Pancreas (tissue), 10 donors: ENCODE measurements around the gene SLC39A2. TPM values are rescaled to one million over a fixed set of nuclear protein-coding genes. Genes with fewer than 3 reads are reported as not detected.

Source experiments
- ATAC-seq, 4 donors: fragments of 200-7000 bp; cut with Tn5 transposase; one replicate each; pipeline versions ENCODE4 v1.8.0 to v1.9.1; 2020; ENCODE audit warnings: mild to moderate bottlenecking in 4 of 4, moderate library complexity in 4 of 4
- DNase-seq, 6 donors: peaks; one replicate each; pipeline ENCODE4 v3.0.0-alpha.2; 2020
- FAIRE-seq: peaks from 2 replicates; lab custom pipeline; 2012; peaks lifted over from hg19 to GRCh38; lab: Jason Lieb, UNC
- H3K27ac ChIP-seq, 4 donors: fragments of 200-600 bp; sonication (generic); 1 replicate in 3 of 4; 2 replicates in 1 of 4; pipeline versions ENCODE4 v1.5.0 to v1.8.0; 2020
- H3K27me3 ChIP-seq, 4 donors: fragments of 200-600 bp; one replicate each; pipeline ENCODE4 v1.8.0; 2021
- H3K36me3 ChIP-seq, 3 donors: fragments of 200-600 bp; sonication (generic) in 1 of 3; one replicate each; pipeline versions ENCODE4 v1.5.0 to v1.8.0; 2020 to 2021
- H3K4me1 ChIP-seq, 3 donors: fragments of 200-600 bp; one replicate each; pipeline ENCODE4 v1.8.0; 2021
- H3K4me3 ChIP-seq, 4 donors: fragments of 200-600 bp; sonication (generic) in 2 of 4; one replicate each; pipeline versions ENCODE4 v1.5.0 to v1.8.0; 2020 to 2021
- H3K9me3 ChIP-seq, 4 donors: fragments of 200-600 bp; one replicate each; pipeline ENCODE4 v1.8.0; 2021
- WGBS, 2 donors: extraction: QIAGEN DNeasy Blood & Tissue Kit; methylation state at CpG; one replicate each; pipeline ENCODE4 v1.1.7; 2013; 5-methylcytosine and 5-hydroxymethylcytosine counted together
- intact Hi-C, 3 donors: fragments of 100-400 bp; cut with DNase I; formaldehyde crosslinking; loops; one replicate each; pipeline versions ENCODE4 v1.11.1 to v1.14.2; 2022
- microRNA-seq, 2 donors: library from miRNA; unstranded; fragments of <30 nt; microRNA quantifications; one replicate each; pipeline versions ENCODE4 to v1.1.0, GENCODE V29; 2019 to 2020
- polyA plus RNA-seq, 2 donors: library from polyadenylated mRNA; stranded (reverse); fragments of 200-250 nt; gene quantifications; one replicate each; pipeline ENCODE4 v1.2.3, GENCODE V29; 2013
- total RNA-seq, 6 donors: library from RNA; stranded (reverse); fragmentation: NEBNext Ultra II Directional in 4 of 6; extraction: Animal tissue kit (Norgen Biotek cat#: 25700) in 4 of 6; gene quantifications; one replicate each; pipeline versions ENCODE4 v1.2.1 to v1.2.4, GENCODE V29; 2021 to 2023
- TF ChIP-seq, protein P1 (sequence below), 4 donors: fragments of 200-600 bp; sonication (generic) in 3 of 4; IDR thresholded peaks; one replicate each; pipeline versions ENCODE4 v1.5.0 to v1.8.0; 2021; ENCODE audit warnings: antibody characterized with exemption in 4 of 4
- donor health status: healthy with polysubstance abuse.
- donor health status: DM: no; HTN: no; CAD: no; lungs with moderate emphysema.
- donor health status: DM: no; HTN: no; CAD: no.
- donor health status: control.
- donor health status: control.
- donor health status: Bipolar disorder and iron deficiency.
- donor health status: DM: yes; HTN: yes; CAD: no.
- donor health status: DM: no; HTN: no; CAD: no.
- donor health status: DM: no; HTN: no; CAD: no.
- donor health status: DM: yes; HTN: yes; CAD: no.

SLC39A2 gene
- total and polyA plus RNA-seq, 8 donors: 0.09 TPM; not detected in 7

- Histone ChIP-seq H3K4me1 (peaks cover 12 to 61% (median 27%) of the 10 kb centered on the region in 3 donors), H3K9me3 (no peaks in the 10 kb centered on the region), H3K27ac (no peak overlapping the region), H3K27me3 (no peaks in the 10 kb centered on the region), H3K4me3 (no peak overlapping the region), H3K36me3 (no peaks in the 10 kb centered on the region)
- TF ChIP-seq, protein P1, sequence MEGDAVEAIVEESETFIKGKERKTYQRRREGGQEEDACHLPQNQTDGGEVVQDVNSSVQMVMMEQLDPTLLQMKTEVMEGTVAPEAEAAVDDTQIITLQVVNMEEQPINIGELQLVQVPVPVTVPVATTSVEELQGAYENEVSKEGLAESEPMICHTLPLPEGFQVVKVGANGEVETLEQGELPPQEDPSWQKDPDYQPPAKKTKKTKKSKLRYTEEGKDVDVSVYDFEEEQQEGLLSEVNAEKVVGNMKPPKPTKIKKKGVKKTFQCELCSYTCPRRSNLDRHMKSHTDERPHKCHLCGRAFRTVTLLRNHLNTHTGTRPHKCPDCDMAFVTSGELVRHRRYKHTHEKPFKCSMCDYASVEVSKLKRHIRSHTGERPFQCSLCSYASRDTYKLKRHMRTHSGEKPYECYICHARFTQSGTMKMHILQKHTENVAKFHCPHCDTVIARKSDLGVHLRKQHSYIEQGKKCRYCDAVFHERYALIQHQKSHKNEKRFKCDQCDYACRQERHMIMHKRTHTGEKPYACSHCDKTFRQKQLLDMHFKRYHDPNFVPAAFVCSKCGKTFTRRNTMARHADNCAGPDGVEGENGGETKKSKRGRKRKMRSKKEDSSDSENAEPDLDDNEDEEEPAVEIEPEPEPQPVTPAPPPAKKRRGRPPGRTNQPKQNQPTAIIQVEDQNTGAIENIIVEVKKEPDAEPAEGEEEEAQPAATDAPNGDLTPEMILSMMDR (IDR thresholded peaks at IDR 0.05): no peak
- intact Hi-C loops: no loop called here
- DNase-seq (no peak), FAIRE-seq (no peak), ATAC-seq (no peak)
- WGBS, 2 donors: 65 to 67% methylated on average over 3 of the region's 3 CpGs
These were observed 51.5 kb downstream of the SLC39A2 start for GRCh38 chr14:21050597-21050996.

Small RNA genes lying within 50 kb of the gene (microRNA-seq; reads per million reads assigned to microRNA genes)
- gene MIR6717: 0 reads per million in 2 donors

Other genes starting within 250 kb of the SLC39A2 start
- not detected for gene EDDM3B, start 230.9 kb upstream of the SLC39A2 start, total RNA-seq
- not detected for gene EDDM3B, start 230.9 kb upstream of the SLC39A2 start, polyA plus RNA-seq
- 1 to 10 TPM in 3 of 6 donors, under 1 TPM in 3; 0.31 to 9.9 (median 1.5) TPM for gene RNASE6, start 218.0 kb upstream of the SLC39A2 start, total RNA-seq
- 1 to 10 TPM in 1 of 2 donors, under 1 TPM in 1; 0.99 to 1.1 TPM for gene RNASE6, start 218.0 kb upstream of the SLC39A2 start, polyA plus RNA-seq
- 100 to 1,000 TPM; 281 to 696 (median 362) TPM for gene RNASE1, start 196.4 kb upstream of the SLC39A2 start, total RNA-seq
- 100 to 1,000 TPM; 144 to 177 TPM for gene RNASE1, start 196.4 kb upstream of the SLC39A2 start, polyA plus RNA-seq
- gene RNASE3, start 107.9 kb upstream of the SLC39A2 start, total RNA-seq: not detected
- not detected for gene RNASE3, start 107.9 kb upstream of the SLC39A2 start, polyA plus RNA-seq
- 1 to 10 TPM in 2 of 6 donors, under 1 TPM in 3, not detected in 1; 0.28 to 1.3 (median 0.72) TPM for gene RNASE2, start 43.8 kb upstream of the SLC39A2 start, total RNA-seq
- gene RNASE2, start 43.8 kb upstream of the SLC39A2 start, polyA plus RNA-seq: under 1 TPM; 0.27 to 0.45 TPM
- 10 to 100 TPM; 19.0 to 34.1 (median 25.6) TPM for gene METTL17, start 9.3 kb upstream of the SLC39A2 start, total RNA-seq
- 100 to 1,000 TPM in 1 of 2 donors, 10 to 100 TPM in 1; 61.2 to 103 TPM for gene METTL17, start 9.3 kb upstream of the SLC39A2 start, polyA plus RNA-seq
- gene NDRG2, start 25.8 kb downstream of the SLC39A2 start, total RNA-seq: 10 to 100 TPM; 37.5 to 75.4 (median 47.4) TPM
- 100 to 1,000 TPM; 104 to 159 TPM for gene NDRG2, start 25.8 kb downstream of the SLC39A2 start, polyA plus RNA-seq
- gene TPPP2, start 30.9 kb downstream of the SLC39A2 start, total RNA-seq: under 1 TPM in 1 of 6 donors, not detected in 5; 0.23 TPM
- gene TPPP2, start 30.9 kb downstream of the SLC39A2 start, polyA plus RNA-seq: under 1 TPM; 0.46 to 0.59 TPM
- under 1 TPM in 2 of 6 donors, not detected in 4; 0.08 to 0.12 TPM for gene RNASE13, start 35.5 kb downstream of the SLC39A2 start, total RNA-seq
- gene RNASE13, start 35.5 kb downstream of the SLC39A2 start, polyA plus RNA-seq: under 1 TPM; 0.15 to 0.23 TPM
- gene RNASE7, start 43.1 kb downstream of the SLC39A2 start, total RNA-seq: under 1 TPM in 4 of 6 donors, not detected in 2; 0.23 to 0.78 (median 0.28) TPM
- gene RNASE7, start 43.1 kb downstream of the SLC39A2 start, polyA plus RNA-seq: under 1 TPM in 1 of 2 donors, not detected in 1; 0.11 TPM
- not detected for gene RNASE8, start 58.5 kb downstream of the SLC39A2 start, total RNA-seq
- gene RNASE8, start 58.5 kb downstream of the SLC39A2 start, polyA plus RNA-seq: not detected
- 10 to 100 TPM; 24.5 to 58.0 (median 36.4) TPM for gene ARHGEF40, start 71.0 kb downstream of the SLC39A2 start, total RNA-seq
- gene ARHGEF40, start 71.0 kb downstream of the SLC39A2 start, polyA plus RNA-seq: 10 to 100 TPM; 68.8 to 77.0 TPM
- gene ZNF219, start 99.4 kb downstream of the SLC39A2 start, total RNA-seq: 10 to 100 TPM; 13.5 to 23.6 (median 16.1) TPM
- 10 to 100 TPM; 19.8 to 20.5 TPM for gene ZNF219, start 99.4 kb downstream of the SLC39A2 start, polyA plus RNA-seq
- 1 to 10 TPM in 2 of 6 donors, under 1 TPM in 4; 0.16 to 1.6 (median 0.56) TPM for gene TMEM253, start 101.8 kb downstream of the SLC39A2 start, total RNA-seq
- 1 to 10 TPM; 1.8 to 4.9 TPM for gene TMEM253, start 101.8 kb downstream of the SLC39A2 start, polyA plus RNA-seq
- gene OR5AU1, start 156.8 kb downstream of the SLC39A2 start, total RNA-seq: not detected
- not detected for gene OR5AU1, start 156.8 kb downstream of the SLC39A2 start, polyA plus RNA-seq